H1 (cell line): ENCODE data around the gene PDE6D. TPM values are rescaled to one million over a fixed set of nuclear protein-coding genes. Genes with fewer than 3 reads are reported as not detected.

ENCODE experiments used
- CTCF ChIA-PET: fragments of 300-600 bp; sonication (Branson Sonifier 250); formaldehyde crosslinking; loops from one replicate; lab custom pipeline; 2021; ENCODE audit not compliant: partially characterized antibody; lab: Charles Lee
- POLR2A ChIA-PET: fragments of 300-600 bp; sonication (Branson Sonifier 250); formaldehyde crosslinking; loops from one replicate; lab custom pipeline; 2021; ENCODE audit warnings: inconsistent platforms; ENCODE audit not compliant: partially characterized antibody; lab: Charles Lee
- DNase-seq, 2 experiments: peaks; one replicate each; pipeline versions ENCODE4 v3.0.0 to v3.0.0-alpha.2; 2010 to 2022; ENCODE audit warnings: low spot score in 2 of 2, low read depth in 1 of 2, mixed read lengths in 1 of 2
- FAIRE-seq: peaks from 2 replicates; lab custom pipeline; 2011; peaks lifted over from hg19 to GRCh38; lab: Jason Lieb, UNC
- H2AFZ ChIP-seq: 2 replicates; pipeline ENCODE4 v1.8.1; 2012; ENCODE audit warnings: low read length, inconsistent platforms
- H2AK5ac ChIP-seq: 2 replicates; pipeline ENCODE4 v1.6.1; 2013; ENCODE audit warnings: low read depth, low read length
- H2BK120ac ChIP-seq: replicated peaks from 2 replicates; pipeline ENCODE3; 2013; ENCODE audit warnings: low read depth, low read length, inconsistent platforms
- H2BK12ac ChIP-seq: 2 replicates; pipeline ENCODE4 v1.6.1; 2013; ENCODE audit warnings: low read depth, low read length
- H2BK15ac ChIP-seq: 2 replicates; pipeline ENCODE4 v1.6.1; 2013; ENCODE audit warnings: low read length
- H2BK20ac ChIP-seq: 2 replicates; pipeline ENCODE4 v1.6.1; 2013; ENCODE audit warnings: low read length
- H2BK5ac ChIP-seq: 2 replicates; pipeline ENCODE4 v1.6.1; 2013; ENCODE audit warnings: low read depth, low read length
- H3K14ac ChIP-seq: 2 replicates; pipeline ENCODE4 v1.6.1; 2013; ENCODE audit warnings: inconsistent platforms; ENCODE audit not compliant: insufficient read length
- H3K18ac ChIP-seq: 2 replicates; pipeline ENCODE4 v1.6.1; 2013; ENCODE audit warnings: low read length; ENCODE audit errors: extremely low read depth
- H3K23ac ChIP-seq: 2 replicates; pipeline ENCODE4 v1.6.1; 2013; ENCODE audit warnings: inconsistent platforms; ENCODE audit not compliant: insufficient read length
- H3K23me2 ChIP-seq: 2 replicates; pipeline ENCODE4 v1.6.1; 2013; ENCODE audit warnings: low read depth, low read length
- H3K27ac ChIP-seq: 2 replicates; pipeline ENCODE4 v1.6.1; 2011; ENCODE audit warnings: low read depth, low read length, inconsistent platforms
- H3K27me3 ChIP-seq, 4 experiments: replicated peaks in 1 of 4; 1 replicate in 1 of 4; 2 replicates in 3 of 4; pipeline versions ENCODE4 v1.6.1 to v1.8.1; 2011 to 2013; ENCODE audit warnings: low read length in 3 of 4, mild to moderate bottlenecking in 3 of 4, inconsistent platforms in 2 of 4, mixed read lengths in 2 of 4, moderate library complexity in 1 of 4; ENCODE audit not compliant: control insufficient read depth in 3 of 4, insufficient read depth in 3 of 4; ENCODE audit errors: extremely low read depth in 1 of 4
- H3K36me3 ChIP-seq, 4 experiments: 2 replicates each; pipeline versions ENCODE4 v1.6.1 to v1.8.1; 2011 to 2013; ENCODE audit warnings: mild to moderate bottlenecking in 4 of 4, low read length in 3 of 4, moderate library complexity in 2 of 4, control low read depth in 1 of 4, inconsistent platforms in 1 of 4; ENCODE audit not compliant: insufficient read depth in 4 of 4, control insufficient read depth in 2 of 4
- H3K4ac ChIP-seq: replicated peaks from 2 replicates; pipeline ENCODE3; 2013; ENCODE audit warnings: low read length, low read depth, mixed read lengths, inconsistent platforms; ENCODE audit not compliant: insufficient read length
- H3K4me1 ChIP-seq, 4 experiments: replicated peaks in 1 of 4; 1 replicate in 1 of 4; 2 replicates in 3 of 4; pipeline versions ENCODE4 v1.6.1 to v1.8.1; 2011 to 2013; ENCODE audit warnings: low read length in 3 of 4, inconsistent platforms in 2 of 4, mixed read lengths in 1 of 4; ENCODE audit not compliant: insufficient read depth in 4 of 4, control insufficient read depth in 3 of 4
- H3K4me2 ChIP-seq, 2 experiments: 2 replicates each; pipeline versions ENCODE4 v1.6.1 to v1.8.1; 2011 to 2013; ENCODE audit warnings: low read depth in 2 of 2, low read length in 2 of 2, control low read depth in 1 of 2, inconsistent platforms in 1 of 2, mild to moderate bottlenecking in 1 of 2; ENCODE audit not compliant: insufficient read depth in 1 of 2
- H3K4me3 ChIP-seq, 4 experiments: fragments of 200-600, 300-600 bp in 1 of 4; sonication (generic), shearing (Covaris generic), sonication (Bioruptor Twin) in 1 of 4; 2 replicates each; pipeline versions ENCODE4 v1.5.1 to v1.8.1; 2011 to 2016; ENCODE audit warnings: low read length in 4 of 4, low read depth in 3 of 4, control low read depth in 2 of 4, inconsistent platforms in 2 of 4, mild to moderate bottlenecking in 2 of 4, mixed read lengths in 1 of 4, moderate library complexity in 1 of 4; ENCODE audit not compliant: insufficient read depth in 2 of 4; ENCODE audit errors: extremely low read depth in 1 of 4
- H3K56ac ChIP-seq: replicated peaks from 2 replicates; pipeline ENCODE3; 2013; ENCODE audit warnings: low read depth, mild to moderate bottlenecking, mixed read lengths, low read length, inconsistent platforms; ENCODE audit not compliant: insufficient read length
- H3K79me1 ChIP-seq: 2 replicates; pipeline ENCODE4 v1.6.1; 2013; ENCODE audit warnings: low read depth, low read length, control low read depth
- H3K79me2 ChIP-seq, 2 experiments: 2 replicates each; pipeline versions ENCODE4 v1.6.1 to v1.8.1; 2012 to 2013; ENCODE audit warnings: low read length in 2 of 2, mild to moderate bottlenecking in 2 of 2, inconsistent platforms in 1 of 2; ENCODE audit not compliant: insufficient read depth in 2 of 2, control insufficient read depth in 1 of 2
- H3K9ac ChIP-seq, 4 experiments: replicated peaks in 1 of 4; 1 replicate in 1 of 4; 2 replicates in 3 of 4; pipeline versions ENCODE4 v1.6.1 to v1.8.1; 2011 to 2013; ENCODE audit warnings: low read depth in 3 of 4, low read length in 3 of 4, control low read depth in 2 of 4, mild to moderate bottlenecking in 2 of 4, moderate library complexity in 2 of 4, inconsistent platforms in 1 of 4; ENCODE audit errors: extremely low read depth in 1 of 4
- H3K9me3 ChIP-seq, 2 experiments: 2 replicates each; pipeline versions ENCODE4 v1.6.1 to v1.8.1; 2012 to 2013; ENCODE audit warnings: mild to moderate bottlenecking in 2 of 2, moderate library complexity in 2 of 2, control low read depth in 1 of 2, inconsistent platforms in 1 of 2, low read depth in 1 of 2, low read length in 1 of 2, mixed read lengths in 1 of 2; ENCODE audit not compliant: insufficient read depth in 2 of 2
- H4K20me1 ChIP-seq, 2 experiments: replicated peaks in 1 of 2; 2 replicates each; pipeline versions ENCODE3 to v1.8.1; 2011 to 2013; ENCODE audit warnings: inconsistent platforms in 2 of 2, low read length in 2 of 2, mild to moderate bottlenecking in 1 of 2; ENCODE audit not compliant: insufficient read depth in 2 of 2, control insufficient read depth in 1 of 2
- H4K5ac ChIP-seq: 2 replicates; pipeline ENCODE4 v1.6.1; 2013; ENCODE audit warnings: low read length, low read depth, mixed read lengths, inconsistent platforms; ENCODE audit not compliant: insufficient read length
- H4K8ac ChIP-seq: 2 replicates; pipeline ENCODE4 v1.8.0; 2013; ENCODE audit warnings: mild to moderate bottlenecking, moderate library complexity, low read length, inconsistent platforms; ENCODE audit not compliant: insufficient read depth; ENCODE audit errors: extremely low read depth
- H4K91ac ChIP-seq: replicated peaks from 2 replicates; pipeline ENCODE3; 2013; ENCODE audit warnings: low read length, mixed read lengths, inconsistent platforms; ENCODE audit not compliant: insufficient read length
- CHD2 ChIP-seq: IDR thresholded peaks from 2 replicates; pipeline ENCODE4 v1.6.1; 2012; ENCODE audit warnings: low read length, improper control_type of control experiment
- EZH2 ChIP-seq: fragments of 200-600 bp; sonication (generic); IDR thresholded peaks from 2 replicates; pipeline ENCODE4 v1.7.1; 2012; ENCODE audit warnings: low read depth, mild to moderate bottlenecking, moderate library complexity, low read length, inconsistent platforms; ENCODE audit not compliant: severe bottlenecking
- FOSL1 ChIP-seq: IDR thresholded peaks from 2 replicates; pipeline ENCODE4 v1.6.1; 2011; ENCODE audit warnings: mild to moderate bottlenecking, low read depth, low read length, moderate library complexity; ENCODE audit not compliant: insufficient read depth
- GABPA ChIP-seq: IDR thresholded peaks from 2 replicates; pipeline ENCODE4 v1.6.1; 2011; ENCODE audit warnings: mild to moderate bottlenecking, low read length, moderate library complexity, borderline replicate concordance; ENCODE audit not compliant: insufficient read depth
- KDM5A ChIP-seq: fragments of 200-600 bp; IDR thresholded peaks from 2 replicates; pipeline ENCODE4 v1.7.1; 2012; ENCODE audit warnings: mild to moderate bottlenecking, low read length, inconsistent platforms, mixed read lengths
- PHF8 ChIP-seq: fragments of 200-600 bp; sonication (generic); conservative IDR thresholded peaks from 2 replicates; pipeline ENCODE4 v1.7.1; 2012; ENCODE audit warnings: low read depth, mild to moderate bottlenecking, inconsistent platforms, low read length, moderate library complexity
- RXRA ChIP-seq: IDR thresholded peaks from 2 replicates; pipeline ENCODE4 v1.6.1; 2011; ENCODE audit warnings: low read depth, mild to moderate bottlenecking, low read length, moderate library complexity; ENCODE audit not compliant: insufficient read depth
- SIN3A ChIP-seq, 2 experiments: IDR thresholded peaks in 1 of 2; conservative IDR thresholded peaks in 1 of 2; 2 replicates each; pipeline ENCODE4 v1.6.1; 2011 to 2012; ENCODE audit warnings: low read length in 2 of 2, improper control_type of control experiment in 1 of 2, low read depth in 1 of 2, mild to moderate bottlenecking in 1 of 2
- SP1 ChIP-seq: IDR thresholded peaks from 2 replicates; pipeline ENCODE4 v1.6.1; 2011; ENCODE audit warnings: low read depth, low read length
- USF2 ChIP-seq: IDR thresholded peaks from 2 replicates; pipeline ENCODE4 v1.6.1; 2011; ENCODE audit warnings: low read length, improper control_type of control experiment
- WGBS, 2 experiments: shearing (Covaris generic) in 1 of 2; methylation state at CpG; one replicate each; pipeline versions ENCODE4 v1.1.6 to v1.1.7; 2013 to 2015; ENCODE audit warnings: low lambda C conversion rate in 2 of 2, mixed read lengths in 2 of 2, inconsistent platforms in 1 of 2, low coverage in 1 of 2, missing lambda C conversion rate in 1 of 2; ENCODE audit not compliant: insufficient replicate concordance in 2 of 2, insufficient coverage in 1 of 2, insufficient read length in 1 of 2; ENCODE audit errors: extremely low coverage in 1 of 2, missing lambda C conversion rate in 1 of 2; 5-methylcytosine and 5-hydroxymethylcytosine counted together
- polyA plus RNA-seq, 7 experiments: library from polyadenylated mRNA; depleted of rRNA in 3 of 7; stranded (reverse) in 5 of 7; unstranded in 2 of 7; fragments of >200 nt in 5 of 7; fragments of 200-250 nt in 2 of 7; gene quantifications; 1 replicate in 5 of 7; 2 replicates in 1 of 7; 4 replicates in 1 of 7; pipeline versions ENCODE4 v1.2.1 to v1.2.3, GENCODE V29; 2011 to 2013; ENCODE audit warnings: missing spikeins in 2 of 7, mixed read lengths in 2 of 7
- total RNA-seq: library from RNA; stranded (reverse); fragmentation: NEBNext Ultra II Directional; extraction: Animal tissue kit (Norgen Biotek cat#: 25700); gene quantifications from 2 replicates; pipeline ENCODE4 v1.2.1, GENCODE V29; 2021

The PDE6D gene
- total and polyA plus RNA-seq, 2 of the 8 experiments (the other 6 are each of a cell fraction or from before 2014, with no cell fraction given), result 33.7 to 63.9 TPM

GRCh38 chr2:231689124-231689893 lies 91.8 kb downstream of the PDE6D start:
- Histone ChIP-seq H3K23me2 (no peaks in the 10 kb centered on the region; the same call in 1 of the 2 replicates), H3K79me2 (no peaks in the 10 kb centered on the region), H3K4me2 (no peak overlapping the region), H3K9ac (no peak overlapping the region; a peak in 1 of 7 replicates), H3K4me1 (peaks cover 4 to 37% (median 19%) of the 10 kb centered on the region in 4 experiments), H3K56ac (no peak overlapping the region), H4K8ac (no peak overlapping the region), H2BK12ac (peak overlapping the region; percentile 35; the same call in 1 of the 2 replicates), H4K91ac (peak overlapping the region; percentile 52), H2BK15ac (peak overlapping the region; percentile 5; the same call in 1 of the 2 replicates), H3K9me3 (no peaks in the 10 kb centered on the region), H2BK20ac (0 out of 2 replicates have a peak overlapping the region, but pooled peaks have one; percentile 2), H3K18ac (no peak overlapping the region), H4K5ac (no peak overlapping the region), H3K27ac (no peak overlapping the region), H2BK5ac (peak overlapping the region; percentile 7; the same call in 1 of the 2 replicates), H4K20me1 (peaks cover 0 to 1% of the 10 kb centered on the region in 2 experiments), H2BK120ac (no peak overlapping the region), H3K36me3 (no peaks in the 10 kb centered on the region), H2AFZ (no peak overlapping the region), H2AK5ac (peak overlapping the region; percentile 89), H3K23ac (no peak overlapping the region), H3K14ac (no peak overlapping the region), H3K27me3 (no peaks in the 10 kb centered on the region), H3K4ac (no peak overlapping the region), H3K79me1 (no peaks in the 10 kb centered on the region), H3K4me3 (no peak overlapping the region)
- ChIA-PET POLR2A (interaction anchor here (0.6 to 27.8 kb wide), 8 partner anchors 12 to 77 kb away, joined by 3 to 1080 read pairs (median 14); partner anchors contain the start of gene PTMA), CTCF (interaction anchor here (0.6 to 31.4 kb wide), 6 partner anchors 13 to 100 kb away, joined by 3 to 555 read pairs (median 72); no protein-coding TSS in a partner anchor)
- no peak for DNase-seq
- 85% methylated on average over 14 of the region's 15 CpGs; no CpG with 5 or more reads in 1 of the 2 experiments for WGBS, 2 experiments
- no peak for FAIRE-seq
- no peak for TF ChIP-seq SIN3A (conservative IDR thresholded peaks at IDR 0.05 in 1 of 2, IDR thresholded peaks at IDR 0.05 in 1 of 2; ENCODE audit: low read depth in 1 of 2, low read length in 2 of 2)
- TF ChIP-seq GABPA, result no peak
- no peak for TF ChIP-seq SP1
- no peak for TF ChIP-seq KDM5A
- no peak for TF ChIP-seq USF2
- TF ChIP-seq EZH2, result no peak
- no peak for TF ChIP-seq RXRA
- no peak for TF ChIP-seq CHD2
- no peak for TF ChIP-seq PHF8
- TF ChIP-seq FOSL1, result no peak
